Vagina (tissue), 2 donors: ENCODE data around the gene IL11RA.
A peak's percentile ranks its signal among the peaks of the same experiment; 100 is the strongest.

ENCODE experiments used
- POLR2A ChIP-seq, 2 donors: fragments of 450-650 bp; IDR thresholded peaks; one replicate each; pipeline ENCODE4 v1.6.1; 2017; ENCODE audit warnings: antibody characterized with exemption in 2 of 2, mild to moderate bottlenecking in 2 of 2, moderate library complexity in 2 of 2
- POLR2AphosphoS5 ChIP-seq, 2 donors: sonication (generic); formaldehyde crosslinking; IDR thresholded peaks; one replicate each; pipeline ENCODE4 v1.9.0; 2017; ENCODE audit warnings: antibody characterized with exemption in 2 of 2, mild to moderate bottlenecking in 2 of 2, low read depth in 1 of 2; ENCODE audit not compliant: insufficient read depth in 1 of 2
- TF ChIP-seq, protein P1 (sequence below), 3 experiments: fragments of 450-650 bp in 2 of 3; fragments of 200-600 bp in 1 of 3; sonication (generic) in 1 of 3; IDR thresholded peaks; one replicate each; pipeline ENCODE4 v1.5.1; 2017 to 2019; ENCODE audit warnings: antibody characterized with exemption in 3 of 3, mild to moderate bottlenecking in 2 of 3, moderate library complexity in 2 of 3

DNA sequence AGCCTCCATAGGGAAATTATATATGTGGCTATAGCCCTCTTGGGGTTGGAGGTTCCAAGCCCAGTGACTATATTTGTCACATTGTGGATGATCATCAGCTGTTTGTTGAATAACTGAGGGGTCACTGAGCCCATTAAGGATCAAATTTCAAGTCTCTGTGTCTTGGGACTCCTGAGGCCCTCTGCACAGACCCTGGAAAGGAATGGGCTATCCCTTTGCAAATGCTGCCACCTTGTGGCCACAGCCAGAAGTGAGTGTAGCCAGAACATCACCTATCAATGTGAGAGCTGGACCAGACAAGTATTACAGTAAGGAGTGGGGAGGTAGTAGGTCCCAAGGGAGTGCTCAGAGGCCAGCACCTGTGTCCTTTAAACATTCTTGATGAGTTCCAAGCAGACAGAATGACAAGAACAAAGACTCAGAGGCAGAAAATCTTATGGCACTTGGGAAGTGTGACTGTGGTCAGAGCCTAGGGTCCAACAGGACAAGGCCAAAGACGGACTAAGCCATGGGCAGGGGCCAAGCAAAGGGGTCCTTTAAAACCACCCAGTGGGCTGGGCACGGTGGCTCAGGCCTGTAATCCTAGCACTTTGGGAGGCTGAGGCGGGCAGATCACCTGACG is 48.3 kb upstream of the IL11RA start:
- TF ChIP-seq POLR2AphosphoS5 (IDR thresholded peaks at IDR 0.05; ENCODE audit: insufficient read depth in 1 of 2, low read depth in 1 of 2) = peak in 1 of 2 donors; percentile 40
- TF ChIP-seq POLR2A (IDR thresholded peaks at IDR 0.05) = no peak
- TF ChIP-seq, protein P1, sequence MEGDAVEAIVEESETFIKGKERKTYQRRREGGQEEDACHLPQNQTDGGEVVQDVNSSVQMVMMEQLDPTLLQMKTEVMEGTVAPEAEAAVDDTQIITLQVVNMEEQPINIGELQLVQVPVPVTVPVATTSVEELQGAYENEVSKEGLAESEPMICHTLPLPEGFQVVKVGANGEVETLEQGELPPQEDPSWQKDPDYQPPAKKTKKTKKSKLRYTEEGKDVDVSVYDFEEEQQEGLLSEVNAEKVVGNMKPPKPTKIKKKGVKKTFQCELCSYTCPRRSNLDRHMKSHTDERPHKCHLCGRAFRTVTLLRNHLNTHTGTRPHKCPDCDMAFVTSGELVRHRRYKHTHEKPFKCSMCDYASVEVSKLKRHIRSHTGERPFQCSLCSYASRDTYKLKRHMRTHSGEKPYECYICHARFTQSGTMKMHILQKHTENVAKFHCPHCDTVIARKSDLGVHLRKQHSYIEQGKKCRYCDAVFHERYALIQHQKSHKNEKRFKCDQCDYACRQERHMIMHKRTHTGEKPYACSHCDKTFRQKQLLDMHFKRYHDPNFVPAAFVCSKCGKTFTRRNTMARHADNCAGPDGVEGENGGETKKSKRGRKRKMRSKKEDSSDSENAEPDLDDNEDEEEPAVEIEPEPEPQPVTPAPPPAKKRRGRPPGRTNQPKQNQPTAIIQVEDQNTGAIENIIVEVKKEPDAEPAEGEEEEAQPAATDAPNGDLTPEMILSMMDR (IDR thresholded peaks at IDR 0.05) = peak; percentile 85 to 92 (median 90)
